Measurements from ENCODE around the gene FAM124A. TPM values are rescaled to one million over a fixed set of nuclear protein-coding genes. Genes with fewer than 3 reads are reported as not detected.

The FAM124A gene
- total and polyA plus RNA-seq, 2 donors (not counting 3 experiments of a cell fraction or from before 2014, with no cell fraction given) = 3.8 to 9.9 TPM

GRCh38 chr13:51211910-51212309 is 10.3 kb upstream of the FAM124A start:
- BruUV-seq (replicated peaks) = no TSS peak
- intact Hi-C loops (cut with micrococcal nuclease) (no loop called here), dilution Hi-C loops (cut with MboI; ENCODE audit: extremely low pct_ligation_motif_present, low sequenced_read_pairs) (no loop called here)
- Histone ChIP-seq H4K20me1 (replicated peaks; ENCODE audit: control insufficient read depth, extremely low read depth, insufficient read depth, low read length) (no peaks in the 10 kb centered on the region), H3K9ac (replicated peaks; ENCODE audit: extremely low read depth, insufficient read depth, low read length) (no peak overlapping the region), H3K4me3 (replicated peaks in 1 of 3; ENCODE audit: insufficient read depth in 1 of 3, low read depth in 1 of 3, low read length in 3 of 3) (no peak overlapping the region), H3K4me2 (ENCODE audit: insufficient read depth, low read length) (no peak overlapping the region), H2AFZ (ENCODE audit: low read depth, low read length) (no peak overlapping the region), H3K27me3 (ENCODE audit: control insufficient read depth in 2 of 2, insufficient read depth in 2 of 2, low read length in 2 of 2) (peaks cover 17 to 31% of the 10 kb centered on the region in 2 experiments), H3K79me2 (ENCODE audit: control insufficient read depth, insufficient read depth, low read length) (no peaks in the 10 kb centered on the region), H3K36me3 (ENCODE audit: control insufficient read depth in 2 of 2, extremely low read depth in 1 of 2, insufficient read depth in 2 of 2, low read length in 2 of 2) (no peaks in the 10 kb centered on the region), H3K4me1 (ENCODE audit: control insufficient read depth, extremely low read depth, insufficient read depth, low read length) (no peaks in the 10 kb centered on the region), H3K27ac (ENCODE audit: insufficient read depth, low read depth, low read length) (no peak overlapping the region), H3K9me3 (replicated peaks; ENCODE audit: control insufficient read depth, insufficient read depth, low read length) (no peaks in the 10 kb centered on the region), H3K9me1 (replicated peaks; ENCODE audit: control insufficient read depth, extremely low read depth, insufficient read depth, low read length) (no peaks in the 10 kb centered on the region)
- no peak for DNase-seq (ENCODE audit: low read depth, low spot score)
- TF ChIP-seq MAX (IDR thresholded peaks at IDR 0.05; ENCODE audit: insufficient read depth, insufficient read length) (no peak), POLR2A (IDR thresholded peaks at IDR 0.05; ENCODE audit: low read depth, low read length) (no peak), EZH2 (IDR thresholded peaks at IDR 0.05; ENCODE audit: borderline replicate concordance, low read depth, low read length, severe bottlenecking) (no peak), GATA2 (IDR thresholded peaks at IDR 0.05; ENCODE audit: insufficient read depth, insufficient read length, low read depth, low read length) (no peak), MYC (IDR thresholded peaks at IDR 0.05; ENCODE audit: low read depth, low read length) (no peak), POLR2AphosphoS5 (IDR thresholded peaks at IDR 0.05; ENCODE audit: insufficient read depth, low read depth, low read length) (no peak), CTCF (IDR thresholded peaks at IDR 0.05; ENCODE audit: extremely low read depth in 1 of 2, insufficient read depth in 1 of 2, low read depth in 1 of 2, low read length in 2 of 2) (no peak), JUN (IDR thresholded peaks at IDR 0.05; ENCODE audit: borderline replicate concordance, insufficient read depth, insufficient read length, low read depth) (no peak), FOS (IDR thresholded peaks at IDR 0.05; ENCODE audit: borderline replicate concordance, insufficient read depth, low read length) (no peak)
- ChIA-PET POLR2A (no interaction called here), CTCF (no interaction called here)
- FAIRE-seq = no peak

Data from endothelial cell of umbilical vein (primary cell).